CD8-positive, alpha-beta memory T cell (primary cell): ENCODE results near the gene NAPSA. TPM values are rescaled to one million over a fixed set of nuclear protein-coding genes. Genes with fewer than 3 reads are reported as not detected.

Source experiments
- CTCF ChIA-PET: fragments of 350-600 bp; sonication (Branson Sonifier 250); formaldehyde crosslinking; loops from one replicate; lab custom pipeline; 2021; ENCODE audit warnings: antibody characterized with exemption; lab: Charles Lee
- POLR2A ChIA-PET: fragments of 350-600 bp; sonication (Branson Sonifier 250); formaldehyde crosslinking; loops from one replicate; lab custom pipeline; 2021; ENCODE audit warnings: antibody characterized with exemption; lab: Charles Lee
- DNase-seq, 5 donors: peaks; one replicate each; pipeline versions ENCODE4 v3.0.0 to v3.0.0-alpha.2; 2020 to 2022; ENCODE audit warnings: mixed read lengths in 1 of 5
- H3K27ac ChIP-seq: one replicate; pipeline ENCODE4 v1.7.0; 2013; ENCODE audit warnings: low read depth, mild to moderate bottlenecking, low read length, moderate library complexity
- H3K27me3 ChIP-seq: 2 replicates; pipeline ENCODE4 v1.7.0; 2013; ENCODE audit warnings: low read length, mild to moderate bottlenecking; ENCODE audit not compliant: insufficient read depth, poor library complexity, severe bottlenecking
- H3K36me3 ChIP-seq: 2 replicates; pipeline ENCODE4 v1.7.0; 2013; ENCODE audit warnings: mild to moderate bottlenecking, low read length, moderate library complexity; ENCODE audit not compliant: insufficient read depth
- H3K4me1 ChIP-seq: 2 replicates; pipeline ENCODE4 v1.7.0; 2013; ENCODE audit warnings: mild to moderate bottlenecking, low read length, moderate library complexity; ENCODE audit not compliant: insufficient read depth
- H3K4me3 ChIP-seq: 2 replicates; pipeline ENCODE4 v1.7.0; 2013; ENCODE audit warnings: mild to moderate bottlenecking, low read length
- H3K9me3 ChIP-seq: 2 replicates; pipeline ENCODE4 v1.7.0; 2013; ENCODE audit warnings: mild to moderate bottlenecking, low read length
- H3K27ac Mint-ChIP-seq, 8 donors: one replicate each; pipeline ENCODE4 v1.8.0; 2020 to 2021; ENCODE audit warnings: mixed read lengths in 8 of 8, mild to moderate bottlenecking in 6 of 8, inconsistent platforms in 3 of 8, moderate library complexity in 3 of 8
- H3K27me3 Mint-ChIP-seq, 2 donors: one replicate each; pipeline ENCODE4 v1.8.0; 2020 to 2021; ENCODE audit warnings: mixed read lengths in 2 of 2, mild to moderate bottlenecking in 1 of 2, moderate library complexity in 1 of 2
- H3K36me3 Mint-ChIP-seq, 3 donors: one replicate each; pipeline ENCODE4 v1.8.0; 2020 to 2021; ENCODE audit warnings: mixed read lengths in 3 of 3, inconsistent platforms in 1 of 3, mild to moderate bottlenecking in 1 of 3
- H3K4me1 Mint-ChIP-seq, 3 donors: one replicate each; pipeline ENCODE4 v1.8.0; 2020 to 2021; ENCODE audit warnings: mixed read lengths in 3 of 3, inconsistent platforms in 1 of 3, mild to moderate bottlenecking in 1 of 3
- H3K4me3 Mint-ChIP-seq, 7 donors: one replicate each; pipeline ENCODE4 v1.8.0; 2020 to 2021; ENCODE audit warnings: mixed read lengths in 7 of 7, mild to moderate bottlenecking in 6 of 7, moderate library complexity in 4 of 7, inconsistent platforms in 2 of 7
- H3K9me3 Mint-ChIP-seq, 5 donors: one replicate each; pipeline ENCODE4 v1.8.0; 2020 to 2022; ENCODE audit warnings: mixed read lengths in 5 of 5, mild to moderate bottlenecking in 3 of 5, moderate library complexity in 2 of 5, inconsistent platforms in 1 of 5
- polyA plus RNA-seq: library from polyadenylated mRNA; unstranded; fragments of 300-500 nt; fragmentation: Illumina TruSeq; gene quantifications from one replicate; pipeline ENCODE4 v1.2.3, GENCODE V29; 2021
- total RNA-seq, 2 experiments: library from RNA; stranded (reverse); gene quantifications; one replicate each; pipeline ENCODE4 v1.2.3, GENCODE V29; 2021

Gene NAPSA
- total and polyA plus RNA-seq, 3 experiments from 2014 or later, result 1.6 to 22.5 (median 19.7) TPM

DNA sequence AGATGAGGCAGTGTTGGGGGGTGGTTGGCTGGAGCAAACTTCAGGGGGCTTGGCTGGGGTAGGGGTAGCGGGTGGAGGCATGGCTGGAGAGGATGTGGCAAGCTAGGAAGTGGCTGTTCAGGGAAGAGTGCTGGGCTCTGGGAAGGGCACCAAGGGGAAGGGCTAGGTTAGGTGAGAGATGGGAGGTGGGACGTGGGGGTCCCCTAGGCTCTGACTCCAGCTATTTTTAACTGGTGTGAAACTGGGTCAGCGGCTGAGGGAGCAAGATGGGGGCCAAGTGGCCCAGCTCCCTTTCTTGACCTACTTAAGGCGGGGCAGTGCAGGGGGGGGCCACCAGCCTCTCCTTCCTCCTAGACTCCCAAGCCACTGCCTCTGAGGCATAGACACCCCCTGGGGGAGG is 43.6 kb downstream of the NAPSA start:
- Mint-ChIP-seq H3K4me3 (no peak overlapping the region), H3K9me3 (peaks cover 0 to 5% (median 2%) of the 10 kb centered on the region in 5 donors), H3K36me3 (no peaks in the 10 kb centered on the region), H3K27me3 (peaks cover 38 to 55% of the 10 kb centered on the region in 2 donors), H3K27ac (no peak overlapping the region), H3K4me1 (peaks cover 7 to 18% (median 13%) of the 10 kb centered on the region in 3 donors)
- no peaks in the 10 kb centered on the region for H3K36me3 ChIP-seq
- ChIA-PET POLR2A (no interaction called here), CTCF (interaction anchor here (0.6 kb wide), 1 partner anchor 14 kb away, joined by 3 read pairs; no protein-coding TSS in a partner anchor)
- DNase-seq, result no peak
- peaks cover 11% of the 10 kb centered on the region for H3K27me3 ChIP-seq
- H3K4me1 ChIP-seq, result peaks cover 7% of the 10 kb centered on the region
- H3K9me3 ChIP-seq, result no peaks in the 10 kb centered on the region
- H3K4me3 ChIP-seq, result no peak overlapping the region
- no peak overlapping the region for H3K27ac ChIP-seq

DNA sequence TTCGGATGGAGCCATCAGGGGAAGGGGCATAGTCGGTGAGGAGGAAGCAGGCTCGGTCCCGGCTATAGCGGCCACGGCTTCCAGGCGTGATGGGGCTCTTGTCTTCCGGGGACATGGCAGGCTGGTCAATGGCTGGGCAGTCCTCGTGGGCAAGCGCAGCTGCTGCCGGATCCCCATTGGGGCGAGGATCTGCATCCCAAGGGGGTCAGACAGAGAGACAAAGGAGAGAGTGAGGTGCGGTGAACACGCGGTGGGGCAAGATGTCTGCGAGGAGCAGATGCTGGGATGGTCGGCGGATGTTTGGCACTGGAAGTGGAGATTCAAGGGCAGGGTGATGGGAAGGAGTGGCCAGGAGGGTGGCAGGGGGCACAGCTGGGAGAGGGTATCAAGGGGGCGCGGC is 44.8 kb downstream of the NAPSA start:
- no peaks in the 10 kb centered on the region for H3K36me3 Mint-ChIP-seq
- H3K4me3 Mint-ChIP-seq, result no peak overlapping the region
- POLR2A ChIA-PET, result no interaction called here
- H3K36me3 ChIP-seq, result no peaks in the 10 kb centered on the region
- peaks cover 4% of the 10 kb centered on the region for H3K4me1 ChIP-seq
- no peaks in the 10 kb centered on the region for H3K9me3 ChIP-seq
- peaks cover 0 to 4% (median 0%) of the 10 kb centered on the region in 5 donors for H3K9me3 Mint-ChIP-seq
- no peak overlapping the region for H3K27ac ChIP-seq
- no peak for DNase-seq
- H3K27ac Mint-ChIP-seq, result no peak overlapping the region
- no peak overlapping the region for H3K4me3 ChIP-seq
- peaks cover 9 to 11% (median 9%) of the 10 kb centered on the region in 3 donors for H3K4me1 Mint-ChIP-seq
- no peaks in the 10 kb centered on the region for H3K27me3 ChIP-seq
- CTCF ChIA-PET, result no interaction called here
- H3K27me3 Mint-ChIP-seq, result peaks cover 38 to 63% of the 10 kb centered on the region in 2 donors

DNA sequence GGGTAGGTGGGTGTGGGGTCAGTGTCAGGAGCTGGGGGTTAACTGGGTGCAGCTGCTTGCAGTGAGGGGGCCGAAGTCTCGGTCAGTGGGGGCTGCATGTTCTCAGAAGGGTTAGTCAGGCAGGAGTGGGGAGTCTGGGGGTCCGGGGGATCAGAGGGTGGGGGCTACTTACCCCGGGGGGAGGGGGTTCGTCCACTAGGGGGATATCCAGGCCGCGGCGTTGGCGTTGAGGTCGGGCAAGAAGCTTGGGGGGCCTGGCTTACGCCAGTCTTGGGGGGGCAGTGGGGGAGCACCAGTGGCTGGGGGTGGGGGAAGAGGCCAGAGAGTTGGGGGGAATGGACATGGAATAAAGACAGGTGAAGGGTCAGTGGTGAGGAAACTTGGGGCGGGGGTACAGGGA is 45.4 kb downstream of the NAPSA start:
- H3K36me3 ChIP-seq, result no peaks in the 10 kb centered on the region
- no peaks in the 10 kb centered on the region for H3K9me3 ChIP-seq
- no peaks in the 10 kb centered on the region for H3K27me3 ChIP-seq
- no peak overlapping the region for H3K27ac ChIP-seq
- CTCF ChIA-PET, result no interaction called here
- Mint-ChIP-seq H3K27me3 (peaks cover 37 to 63% of the 10 kb centered on the region in 2 donors), H3K9me3 (peaks cover 0 to 4% (median 0%) of the 10 kb centered on the region in 5 donors), H3K36me3 (no peaks in the 10 kb centered on the region), H3K27ac (no peak overlapping the region), H3K4me1 (peaks cover 8 to 14% (median 8%) of the 10 kb centered on the region in 3 donors), H3K4me3 (no peak overlapping the region)
- POLR2A ChIA-PET, result no interaction called here
- H3K4me1 ChIP-seq, result peaks cover 4% of the 10 kb centered on the region
- no peak overlapping the region for H3K4me3 ChIP-seq
- DNase-seq, result no peak

DNA sequence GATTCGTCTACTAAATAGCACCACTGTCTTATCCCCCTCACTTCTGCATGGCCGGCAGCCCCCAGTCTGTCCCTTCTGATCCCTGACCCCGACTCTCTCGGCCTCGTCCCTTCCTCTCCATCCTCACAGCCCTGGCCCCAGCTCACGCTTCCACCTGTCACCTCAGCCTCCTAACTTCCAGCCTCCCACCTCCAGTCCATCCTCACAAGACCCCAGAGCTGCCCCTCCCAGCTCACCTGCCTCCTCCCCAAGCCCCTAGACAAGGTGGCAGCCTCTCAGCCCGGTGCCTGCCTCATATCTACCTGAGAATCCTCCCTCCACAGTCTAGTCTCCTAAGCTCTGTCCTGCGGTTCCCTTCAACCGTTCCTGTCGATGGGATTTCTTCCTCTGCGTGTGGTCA is 46.3 kb downstream of the NAPSA start:
- POLR2A ChIA-PET, result no interaction called here
- CTCF ChIA-PET, result no interaction called here
- no peaks in the 10 kb centered on the region for H3K27me3 ChIP-seq

DNA sequence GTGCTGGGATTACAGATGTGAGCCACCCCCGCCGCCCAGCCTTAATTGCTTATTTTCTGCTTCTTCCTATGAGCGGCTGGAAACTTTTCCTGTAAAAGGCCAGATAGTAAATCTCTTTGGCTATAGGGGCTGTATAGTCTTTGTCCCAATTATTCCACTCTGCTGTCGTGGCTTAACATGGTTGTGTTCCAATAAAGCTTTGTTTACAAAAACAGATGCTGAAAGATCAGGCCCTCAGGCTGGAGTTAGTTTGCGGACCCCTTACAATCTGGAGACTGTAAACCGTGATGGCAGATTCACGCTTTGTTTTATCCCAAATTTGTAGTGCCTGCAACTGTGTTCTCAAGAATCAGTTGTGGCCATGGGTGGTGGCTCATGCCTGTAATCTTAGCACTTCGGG is 47.0 kb downstream of the NAPSA start:
- H3K4me3 ChIP-seq, result no peak overlapping the region
- H3K9me3 ChIP-seq, result no peaks in the 10 kb centered on the region
- Mint-ChIP-seq H3K9me3 (peaks cover 0 to 4% (median 0%) of the 10 kb centered on the region in 5 donors), H3K4me1 (peaks cover 4 to 13% (median 8%) of the 10 kb centered on the region in 3 donors), H3K36me3 (no peaks in the 10 kb centered on the region), H3K27ac (no peak overlapping the region), H3K27me3 (peaks cover 40 to 66% of the 10 kb centered on the region in 2 donors), H3K4me3 (no peak overlapping the region)
- no peaks in the 10 kb centered on the region for H3K36me3 ChIP-seq
- peaks cover 5% of the 10 kb centered on the region for H3K27me3 ChIP-seq
- H3K27ac ChIP-seq, result no peak overlapping the region
- ChIA-PET POLR2A (no interaction called here), CTCF (no interaction called here)
- no peak for DNase-seq
- H3K4me1 ChIP-seq, result peaks cover 4% of the 10 kb centered on the region

More for the DNA sequence above, 46.3 kb downstream of the NAPSA start:
- no peak overlapping the region for H3K27ac Mint-ChIP-seq
- Histone ChIP-seq H3K4me1 (peaks cover 4% of the 10 kb centered on the region), H3K36me3 (no peaks in the 10 kb centered on the region), H3K27ac (no peak overlapping the region), H3K4me3 (no peak overlapping the region), H3K9me3 (no peaks in the 10 kb centered on the region)
- peaks cover 0 to 2% (median 0%) of the 10 kb centered on the region in 5 donors for H3K9me3 Mint-ChIP-seq
- H3K4me3 Mint-ChIP-seq, result no peak overlapping the region
- H3K4me1 Mint-ChIP-seq, result peaks cover 4 to 13% (median 8%) of the 10 kb centered on the region in 3 donors
- H3K36me3 Mint-ChIP-seq, result no peaks in the 10 kb centered on the region
- no peak for DNase-seq
- peaks cover 35 to 63% of the 10 kb centered on the region in 2 donors for H3K27me3 Mint-ChIP-seq

DNA sequence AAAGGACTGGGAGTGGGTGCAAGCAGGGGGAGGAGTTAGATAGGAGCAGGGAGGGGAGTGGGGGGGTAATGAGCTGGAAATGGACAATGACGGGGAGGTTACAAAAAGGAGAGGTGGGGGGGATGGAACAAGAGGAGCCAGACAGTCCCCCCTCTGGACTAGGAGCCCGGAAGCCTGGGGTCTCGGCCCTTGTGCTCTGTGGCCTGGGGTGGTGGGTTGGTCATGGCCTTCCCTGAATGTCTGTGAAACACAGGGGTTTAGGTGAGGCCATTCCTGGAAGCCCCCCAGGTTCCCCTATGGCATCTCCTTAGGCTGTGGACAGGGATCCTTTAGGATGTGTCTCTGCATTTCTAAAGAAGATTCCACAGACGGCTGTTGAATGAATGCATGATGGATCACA is 48.3 kb downstream of the NAPSA start:
- ChIA-PET CTCF (no interaction called here), POLR2A (no interaction called here)
- Mint-ChIP-seq H3K4me1 (peaks cover 4 to 13% (median 8%) of the 10 kb centered on the region in 3 donors), H3K4me3 (no peak overlapping the region), H3K27ac (no peak overlapping the region), H3K9me3 (peaks cover 0 to 2% (median 0%) of the 10 kb centered on the region in 5 donors), H3K36me3 (no peaks in the 10 kb centered on the region), H3K27me3 (peaks cover 45 to 69% of the 10 kb centered on the region in 2 donors)
- Histone ChIP-seq H3K27me3 (peaks cover 12% of the 10 kb centered on the region), H3K36me3 (no peaks in the 10 kb centered on the region), H3K4me1 (peaks cover 4% of the 10 kb centered on the region), H3K4me3 (no peak overlapping the region), H3K9me3 (no peaks in the 10 kb centered on the region), H3K27ac (no peak overlapping the region)
- no peak for DNase-seq

DNA sequence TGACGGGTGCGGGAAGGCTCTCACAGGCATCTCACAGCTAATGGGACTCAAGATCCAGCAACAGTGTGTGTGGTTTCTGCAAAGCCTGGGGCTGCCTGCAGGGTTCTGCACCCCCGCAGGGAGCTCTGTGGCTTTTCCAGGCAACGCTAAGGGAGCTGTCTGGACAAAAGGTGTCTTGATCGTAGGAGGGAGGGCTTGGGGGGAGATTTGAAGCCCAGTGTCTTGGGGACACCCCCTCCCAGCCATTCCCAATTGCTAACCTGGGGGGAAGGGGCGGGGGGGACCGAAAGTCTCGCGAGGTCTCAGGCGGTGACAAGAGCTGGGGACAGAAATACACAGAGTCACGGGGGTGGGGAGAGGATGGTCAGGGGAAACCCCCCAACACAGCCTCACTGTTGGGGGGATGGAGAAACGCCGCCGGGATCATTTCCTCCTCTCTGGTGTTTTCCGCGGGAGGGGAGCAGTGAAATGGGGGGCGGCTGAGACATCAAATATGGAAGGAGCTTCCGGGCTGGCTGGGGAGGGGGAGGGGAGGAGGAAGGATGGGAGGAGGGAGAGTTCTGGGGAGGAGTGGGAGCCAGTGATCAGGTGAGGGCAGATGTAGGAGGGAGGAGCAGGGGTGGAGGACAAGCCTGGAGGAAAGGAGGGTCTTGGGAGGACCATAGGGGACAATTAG is 49.5 kb downstream of the NAPSA start:
- POLR2A ChIA-PET, result no interaction called here
- Mint-ChIP-seq H3K4me3 (peak overlapping the region in 4 of 7 donors; percentile 27 to 57 (median 42)), H3K9me3 (peaks cover 0 to 2% (median 0%) of the 10 kb centered on the region in 5 donors), H3K27ac (no peak overlapping the region), H3K36me3 (no peaks in the 10 kb centered on the region), H3K27me3 (peaks cover 49 to 73% of the 10 kb centered on the region in 2 donors), H3K4me1 (peaks cover 4 to 13% (median 8%) of the 10 kb centered on the region in 3 donors)
- Histone ChIP-seq H3K27me3 (peaks cover 18% of the 10 kb centered on the region), H3K4me1 (peaks cover 4% of the 10 kb centered on the region), H3K9me3 (no peaks in the 10 kb centered on the region), H3K4me3 (no peak overlapping the region), H3K36me3 (no peaks in the 10 kb centered on the region), H3K27ac (no peak overlapping the region)
- no peak for DNase-seq
- CTCF ChIA-PET, result no interaction called here
